ENCODE data around the gene ITPRIP. TPM values are rescaled to one million over a fixed set of nuclear protein-coding genes. Genes with fewer than 3 reads are reported as not detected.
A peak's percentile ranks its signal among the peaks of the same experiment; 100 is the strongest.

The ITPRIP gene
- total RNA-seq, 1 experiment from 2014 or later: 22.5 TPM

DNA sequence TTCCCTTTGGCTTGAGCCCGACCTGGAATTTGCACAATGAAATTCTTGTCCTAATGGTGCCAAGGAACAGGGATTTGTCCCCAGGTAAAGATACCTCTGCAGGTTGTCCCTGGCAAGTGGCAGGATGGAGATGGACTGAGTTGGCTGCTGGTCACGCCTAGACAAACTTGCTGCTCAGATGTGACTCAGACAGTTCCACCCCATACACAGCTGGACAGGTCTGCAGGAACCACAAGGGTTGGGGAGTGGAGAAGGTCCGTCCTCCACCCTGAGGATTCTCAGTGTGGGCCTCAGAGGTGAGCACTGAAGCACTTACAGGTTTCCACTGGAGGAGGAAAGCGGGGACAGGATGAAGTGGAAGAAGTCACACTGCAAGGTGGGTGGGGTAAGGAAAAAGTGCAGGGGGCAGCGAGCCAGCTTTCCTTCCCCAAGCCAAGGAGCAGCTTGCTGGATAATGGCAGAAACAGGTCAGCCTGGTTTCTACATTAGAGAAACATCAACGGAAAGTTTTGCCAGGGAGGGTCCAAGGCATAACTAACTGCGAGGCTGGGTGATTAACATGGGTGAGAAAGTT is 20.5 kb downstream of the ITPRIP start:
- H3K4me1 ChIP-seq (ENCODE audit: insufficient read depth, low read length): peaks cover 15% of the 10 kb centered on the region
- H4K8ac ChIP-seq (replicated peaks; ENCODE audit: insufficient read length, low read depth, low read length): no peak overlapping the region
- no peak overlapping the region for H2AFZ ChIP-seq (ENCODE audit: low read length)
- no peak overlapping the region for H3K23ac ChIP-seq (ENCODE audit: insufficient read length, low read depth, low read length)
- no peak overlapping the region for H2BK15ac ChIP-seq (ENCODE audit: low read depth, low read length)
- no peaks in the 10 kb centered on the region for H3K27me3 ChIP-seq (ENCODE audit: insufficient read depth, low read length)
- no peak overlapping the region for H2BK120ac ChIP-seq (ENCODE audit: low read depth, low read length, poor library complexity, severe bottlenecking)
- H3T11ph ChIP-seq (ENCODE audit: low read length): no peak overlapping the region
- no peak overlapping the region for H2BK5ac ChIP-seq (ENCODE audit: insufficient read length, low read length)
- no peak overlapping the region for H4K91ac ChIP-seq (ENCODE audit: insufficient read length, low read depth, low read length)
- no peak overlapping the region for H2AK5ac ChIP-seq (ENCODE audit: insufficient read length, low read length)
- no peak overlapping the region for H2BK20ac ChIP-seq (ENCODE audit: low read depth, low read length, poor library complexity, severe bottlenecking)
- Mint-ChIP-seq H3K36me3 (ENCODE audit: insufficient read depth in 1 of 3, low read depth in 3 of 3) (peaks cover 20 to 43% (median 31%) of the 10 kb centered on the region in 3 experiments; a peak in 6 of 7 replicates), H3K4me1 (peaks cover 51 to 54% of the 10 kb centered on the region in 2 experiments), H3K27me3 (ENCODE audit: low read depth) (no peaks in the 10 kb centered on the region), H3K4me3 (no peak overlapping the region; a peak in 1 of 5 replicates), H3K9me3 (no peaks in the 10 kb centered on the region), H3K27ac (peak overlapping the region in 2 of 3 experiments; percentile 38 to 58; a peak in 3 of 7 replicates)
- H3K14ac ChIP-seq (ENCODE audit: insufficient read depth, low read length): peak overlapping the region; percentile 9; the same call in 1 of the 2 replicates
- H3K4ac ChIP-seq (ENCODE audit: low read depth, low read length): no peak overlapping the region
- no peaks in the 10 kb centered on the region for H3K79me1 ChIP-seq (ENCODE audit: insufficient read depth, low read depth, low read length, poor library complexity, severe bottlenecking)
- no peaks in the 10 kb centered on the region for H4K20me1 ChIP-seq (ENCODE audit: control insufficient read depth, insufficient read depth, insufficient read length)
- H3K18ac ChIP-seq (ENCODE audit: insufficient read length, low read depth, low read length): no peak overlapping the region
- no peak overlapping the region for H3K9ac ChIP-seq (ENCODE audit: extremely low read depth, insufficient read length, low read length)
- no peak overlapping the region for H3K4me2 ChIP-seq (ENCODE audit: insufficient read depth, insufficient read length, low read length)
- no peak for DNase-seq
- H3K23me2 ChIP-seq (ENCODE audit: insufficient read length, low read depth, low read length, poor library complexity, severe bottlenecking): no peaks in the 10 kb centered on the region
- no peak overlapping the region for H3K27ac ChIP-seq (ENCODE audit: insufficient read length, low read depth, low read length)
- H3K79me2 ChIP-seq (ENCODE audit: insufficient read depth, low read length): peaks cover 18% of the 10 kb centered on the region; the same call in 1 of the 2 replicates
- WGBS (ENCODE audit: extremely low coverage, insufficient read length, low lambda C conversion rate): no CpG with 5 or more reads among the region's 7 CpGs
- H3K9me3 ChIP-seq (ENCODE audit: control insufficient read depth, low read depth, low read length): no peaks in the 10 kb centered on the region
- no peak overlapping the region for H3K56ac ChIP-seq (ENCODE audit: insufficient read length, low read depth, low read length)
- TF ChIP-seq, protein P1, sequence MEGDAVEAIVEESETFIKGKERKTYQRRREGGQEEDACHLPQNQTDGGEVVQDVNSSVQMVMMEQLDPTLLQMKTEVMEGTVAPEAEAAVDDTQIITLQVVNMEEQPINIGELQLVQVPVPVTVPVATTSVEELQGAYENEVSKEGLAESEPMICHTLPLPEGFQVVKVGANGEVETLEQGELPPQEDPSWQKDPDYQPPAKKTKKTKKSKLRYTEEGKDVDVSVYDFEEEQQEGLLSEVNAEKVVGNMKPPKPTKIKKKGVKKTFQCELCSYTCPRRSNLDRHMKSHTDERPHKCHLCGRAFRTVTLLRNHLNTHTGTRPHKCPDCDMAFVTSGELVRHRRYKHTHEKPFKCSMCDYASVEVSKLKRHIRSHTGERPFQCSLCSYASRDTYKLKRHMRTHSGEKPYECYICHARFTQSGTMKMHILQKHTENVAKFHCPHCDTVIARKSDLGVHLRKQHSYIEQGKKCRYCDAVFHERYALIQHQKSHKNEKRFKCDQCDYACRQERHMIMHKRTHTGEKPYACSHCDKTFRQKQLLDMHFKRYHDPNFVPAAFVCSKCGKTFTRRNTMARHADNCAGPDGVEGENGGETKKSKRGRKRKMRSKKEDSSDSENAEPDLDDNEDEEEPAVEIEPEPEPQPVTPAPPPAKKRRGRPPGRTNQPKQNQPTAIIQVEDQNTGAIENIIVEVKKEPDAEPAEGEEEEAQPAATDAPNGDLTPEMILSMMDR (conservative IDR thresholded peaks at IDR 0.05): no peak
- no peak overlapping the region for H4K5ac ChIP-seq (ENCODE audit: insufficient read length, low read depth, low read length)
- H2BK12ac ChIP-seq (ENCODE audit: insufficient read length, low read depth, low read length): no peak overlapping the region
